Heart left ventricle (tissue), 16 donors: ENCODE measurements around the gene KRTAP16-1. TPM values are rescaled to one million over a fixed set of nuclear protein-coding genes. Genes with fewer than 3 reads are reported as not detected.
A peak's percentile ranks its signal among the peaks of the same experiment; 100 is the strongest.
"Not testable (repeated sequence)": the region's sequence is repeated elsewhere in the genome, so short reads cannot be mapped to it uniquely, and the experiment has no call there.

ENCODE experiments used
- ATAC-seq, 4 donors: fragments of 200-7000 bp; cut with Tn5 transposase; one replicate each; pipeline ENCODE4 v1.9.1; 2020 to 2022; ENCODE audit warnings: moderate library complexity in 4 of 4, mild to moderate bottlenecking in 3 of 4, moderate number of reproducible peaks in 1 of 4
- DNase-seq, 5 donors: peaks; one replicate each; pipeline ENCODE4 v3.0.0-alpha.2; 2020
- H3K27ac ChIP-seq, 12 donors: fragments of 200-600 bp; sonication (generic) in 4 of 12; one replicate each; pipeline versions ENCODE4 v1.5.0 to v1.8.0; 2016 to 2022; ENCODE audit warnings: mild to moderate bottlenecking in 2 of 12
- H3K27me3 ChIP-seq, 9 donors: fragments of 200-600 bp; sonication (generic) in 2 of 9; one replicate each; pipeline versions ENCODE4 v1.5.1 to v1.8.0; 2016 to 2022; ENCODE audit warnings: mild to moderate bottlenecking in 3 of 9
- H3K36me3 ChIP-seq, 9 donors: fragments of 200-600 bp; sonication (generic) in 2 of 9; one replicate each; pipeline versions ENCODE4 v1.5.0 to v1.8.0; 2018 to 2022; ENCODE audit warnings: mild to moderate bottlenecking in 2 of 9
- H3K4me1 ChIP-seq, 12 donors: fragments of 200-600 bp; sonication (generic) in 4 of 12; one replicate each; pipeline versions ENCODE4 v1.5.0 to v1.8.0; 2016 to 2022; ENCODE audit warnings: mild to moderate bottlenecking in 3 of 12
- H3K4me3 ChIP-seq, 12 donors: fragments of 200-600 bp; sonication (generic) in 4 of 12; one replicate each; pipeline versions ENCODE4 v1.5.0 to v1.8.0; 2017 to 2022; ENCODE audit warnings: mild to moderate bottlenecking in 9 of 12, moderate library complexity in 4 of 12
- H3K9me3 ChIP-seq, 12 donors: fragments of 200-600 bp; sonication (generic) in 4 of 12; one replicate each; pipeline versions ENCODE4 v1.5.0 to v1.8.0; 2016 to 2022; ENCODE audit warnings: mild to moderate bottlenecking in 1 of 12
- CTCF ChIP-seq, 12 donors: fragments of 200-600 bp; sonication (generic) in 4 of 12; IDR thresholded peaks; one replicate each; pipeline versions ENCODE4 v1.5.0 to v1.8.0; 2018 to 2022; ENCODE audit warnings: antibody characterized with exemption in 12 of 12, mild to moderate bottlenecking in 5 of 12
- POLR2A ChIP-seq, 2 donors: fragments of 450-650 bp; IDR thresholded peaks; one replicate each; pipeline ENCODE4 v1.6.1; 2017; ENCODE audit warnings: antibody characterized with exemption in 2 of 2, mild to moderate bottlenecking in 2 of 2, moderate library complexity in 2 of 2
- WGBS, 4 donors: extraction: QIAGEN DNeasy Blood & Tissue Kit in 2 of 4; methylation state at CpG; one replicate each; pipeline versions ENCODE4 v1.1.5 to v1.1.7; 2013 to 2018; 5-methylcytosine and 5-hydroxymethylcytosine counted together
- intact Hi-C, 10 donors: fragments of 100-400 bp; cut with DNase I; formaldehyde crosslinking; loops; one replicate each; pipeline versions ENCODE4 v1.11.1 to v1.14.2; 2022
- polyA plus RNA-seq, 2 donors: library from polyadenylated mRNA; stranded (reverse); fragments of 200-250 nt; gene quantifications; one replicate each; pipeline ENCODE4 v1.2.3, GENCODE V29; 2013
- total RNA-seq, 9 donors: library from RNA; depleted of rRNA in 2 of 9; stranded (reverse); fragments of >200 nt in 2 of 9; fragmentation: NEBNext Ultra II Directional in 3 of 9; extraction: Animal tissue kit (Norgen Biotek cat#: 25700) in 3 of 9; gene quantifications; one replicate each; pipeline versions ENCODE4 v1.1.0 to v1.2.4, GENCODE V29; 2016 to 2023
- donor health status: ischemic (EF 13 %, LVEDD 7.1; RV severe dilation, severe dysfunction).
- donor health status: healthy with polysubstance abuse.
- donor health status: DM: no; HTN: yes; CAD: no.
- donor health status: DM: no; HTN: no; CAD: no.
- donor health status: ischemic (EF 25% LVEDD 6.9; RV normal size, moderate dysfunction).
- donor health status: ischemic (EF 25% LVEDD 5.7; RV mildly dilated, moderate dysfunction).
- donor health status: healthy.
- donor health status: DM: yes; HTN: yes; CAD: no.
- donor health status: ischemic (EF 35%, LVEDD 5.7; RV mildly dilated, moderate dysfunction).
- donor health status: nonischemic (EF 11% LVEDD 7.7; RV severe dilation, severe dysfunction).
- donor health status: DM: yes; HTN: yes; CAD: no.
- donor health status: PGD.
- donor health status: ischemic (EF 29% LVEDD 5.4; RV normal size, mild dysfunction).
- donor health status: nonischemic (EF 23%, LVEDD 6.1; RV moderate dilation, normal function).

Gene KRTAP16-1
- total and polyA plus RNA-seq, 11 donors: not detected

DNA sequence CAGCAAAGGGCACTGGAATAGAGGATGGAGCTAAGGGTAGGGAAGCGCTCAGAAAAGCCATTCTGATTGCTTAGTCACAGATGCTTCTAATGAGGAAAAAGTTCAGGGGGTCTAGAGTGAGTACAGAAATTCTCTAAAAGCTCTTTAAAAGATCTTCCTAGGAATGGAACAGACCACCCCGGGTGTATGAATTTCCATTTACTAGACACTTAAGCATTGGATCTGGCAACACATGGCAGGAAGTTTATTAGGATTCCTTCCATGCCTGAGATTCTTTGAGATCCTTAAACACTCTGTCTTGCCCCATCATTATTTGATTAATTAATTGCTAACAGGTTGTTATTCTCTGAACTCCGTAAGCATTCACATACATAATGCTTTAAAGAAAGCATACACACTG lies 25.1 kb downstream of the KRTAP16-1 start:
- Histone ChIP-seq H3K27ac (no peak overlapping the region), H3K4me3 (no peak overlapping the region), H3K4me1 (no peaks in the 10 kb centered on the region), H3K9me3 (peaks cover 0 to 3% (median 0%) of the 10 kb centered on the region in 12 donors), H3K36me3 (no peaks in the 10 kb centered on the region), H3K27me3 (peaks cover 0 to 19% (median 0%) of the 10 kb centered on the region in 9 donors)
- intact Hi-C loops: no loop called here
- ATAC-seq (no peak), DNase-seq (no peak)
- WGBS, 4 donors: 50 to 58% (median 53%) methylated on average over 3 of the region's 3 CpGs
- no peak for TF ChIP-seq POLR2A (IDR thresholded peaks at IDR 0.05)
- no peak for TF ChIP-seq CTCF (IDR thresholded peaks at IDR 0.05)

- TF ChIP-seq POLR2A (IDR thresholded peaks at IDR 0.05): no peak
- no peak for DNase-seq
- Histone ChIP-seq H3K4me1 (no peaks in the 10 kb centered on the region), H3K27ac (no peak overlapping the region), H3K9me3 (peaks cover 0 to 3% (median 0%) of the 10 kb centered on the region in 12 donors), H3K4me3 (no peak overlapping the region), H3K36me3 (no peaks in the 10 kb centered on the region), H3K27me3 (peaks cover 0 to 22% (median 0%) of the 10 kb centered on the region in 9 donors)
- 78 to 85% (median 83%) methylated on average over 3 of the region's 3 CpGs for WGBS, 4 donors
- no peak for ATAC-seq
- intact Hi-C loops: no loop called here
Measured at GRCh38 chr17:41278176-41278955, 30.7 kb downstream of the KRTAP16-1 start.

- 71 to 100% (median 74%) methylated on average over 1 to 3 of the region's 3 CpGs; no CpG with 5 or more reads in 1 of the 4 donors for WGBS, 4 donors
- DNase-seq: peak in 1 of 5 donors; percentile 37
- H3K4me3 ChIP-seq: not testable (repeated sequence)
Measured at GRCh38 chr17:41275648-41276190, 33.4 kb downstream of the KRTAP16-1 start, which contains the start of gene KRTAP9-7. Gene KRTAP9-7 (plus strand): TSS chr17:41275698. CDS start chr17:41275698, 0 bp downstream.

DNA sequence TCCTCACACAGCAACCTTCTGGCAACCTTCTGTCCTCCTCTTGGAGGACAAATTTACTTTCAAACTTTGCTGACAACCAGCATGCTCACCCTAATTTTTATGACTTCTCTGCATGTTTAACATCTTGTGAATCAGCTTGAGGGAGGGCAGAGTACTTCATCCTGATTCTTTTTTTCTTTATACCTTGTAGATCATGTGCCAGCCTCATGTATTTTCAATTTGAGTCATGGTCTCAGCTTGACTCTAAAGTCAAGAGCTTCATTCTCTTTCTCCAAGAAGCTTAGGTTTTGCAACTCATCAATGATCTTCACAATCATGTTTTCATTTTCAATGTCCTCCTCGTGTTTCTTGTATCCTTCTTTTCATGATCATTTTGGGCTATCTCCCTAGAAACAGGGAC lies 37.3 kb downstream of the KRTAP16-1 start:
- no peak for DNase-seq
- no peak for ATAC-seq
- TF ChIP-seq POLR2A (IDR thresholded peaks at IDR 0.05): no peak
- no peak for TF ChIP-seq CTCF (IDR thresholded peaks at IDR 0.05)
- 51 to 55% (median 54%) methylated on average over 1 of the region's 1 CpG; no CpG with 5 or more reads in 1 of the 4 donors for WGBS, 4 donors
- H3K27ac ChIP-seq: no peak overlapping the region
- intact Hi-C loops: no loop called here
- no peaks in the 10 kb centered on the region for H3K9me3 ChIP-seq
- H3K36me3 ChIP-seq: no peaks in the 10 kb centered on the region
- no peaks in the 10 kb centered on the region for H3K4me1 ChIP-seq
- H3K4me3 ChIP-seq: no peak overlapping the region
- H3K27me3 ChIP-seq: peaks cover 0 to 10% (median 0%) of the 10 kb centered on the region in 9 donors

More at GRCh38 chr17:41275648-41276190, 33.4 kb downstream of the KRTAP16-1 start, which contains the start of gene KRTAP9-7:
- not testable (repeated sequence) for ATAC-seq, H3K9me3 ChIP-seq, H3K27ac ChIP-seq, H3K4me1 ChIP-seq, H3K36me3 ChIP-seq
- intact Hi-C loops: loop anchor here in 1 of 10 donors (2.0 kb wide), 1 partner anchor 13 kb away; no protein-coding TSS in a partner anchor
- H3K27me3 ChIP-seq: peaks cover 0 to 16% (median 0%) of the 10 kb centered on the region in 9 donors

DNA sequence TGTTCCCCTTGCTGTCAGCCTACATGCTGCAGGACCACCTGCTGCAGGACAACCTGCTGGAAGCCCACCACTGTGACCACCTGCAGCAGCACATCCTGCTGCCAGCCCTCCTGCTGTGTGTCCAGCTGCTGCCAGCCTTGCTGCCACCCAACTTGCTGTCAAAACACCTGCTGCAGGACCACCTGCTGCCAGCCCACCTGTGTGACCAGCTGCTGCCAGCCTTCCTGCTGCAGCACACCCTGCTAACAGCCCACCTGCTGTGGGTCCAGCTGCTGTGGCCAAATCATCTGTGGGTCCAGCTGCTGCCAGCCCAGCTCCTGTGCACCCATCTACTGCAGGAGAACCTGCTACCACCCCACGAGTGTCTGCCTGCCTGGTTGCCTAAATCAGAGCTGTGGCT lies 37.8 kb downstream of the KRTAP16-1 start:
- H3K27ac ChIP-seq, H3K27me3 ChIP-seq, intact Hi-C loops, H3K36me3 ChIP-seq, H3K4me1 ChIP-seq, H3K4me3 ChIP-seq, DNase-seq, H3K9me3 ChIP-seq, ATAC-seq: not testable (repeated sequence)
- 47% methylated on average over 1 of the region's 1 CpG; no CpG with 5 or more reads in 3 of the 4 donors for WGBS, 4 donors
